SK-N-MC (cell line): Measurements from ENCODE around the gene CNOT11.

Experiments
- EZH2 ChIP-seq: fragments of 200-600 bp; sonication (generic); IDR thresholded peaks from one replicate; pipeline ENCODE4 v1.6.1; 2017; ENCODE audit warnings: antibody characterized with exemption
- FOXP2 ChIP-seq: optimal IDR thresholded peaks from 2 replicates; pipeline ENCODE3; 2011; ENCODE audit warnings: mild to moderate bottlenecking, moderate library complexity; ENCODE audit not compliant: insufficient read depth; ENCODE audit errors: extremely low read length, control extremely low read depth
- POLR2AphosphoS5 ChIP-seq: IDR thresholded peaks from 2 replicates; pipeline ENCODE4 v1.6.1; 2012; ENCODE audit warnings: mild to moderate bottlenecking, low read depth, low read length, borderline replicate concordance

- no peak for TF ChIP-seq EZH2
- TF ChIP-seq POLR2AphosphoS5: no peak
- no peak for TF ChIP-seq FOXP2
Measured at GRCh38 chr2:101255501-101255900, 2.8 kb downstream of the CNOT11 start.
